NT2/D1 (cell line): Measurements from ENCODE around the gene RSPH3.

ENCODE experiments used
- YY1 ChIP-seq: IDR thresholded peaks from 2 replicates; pipeline ENCODE4 v1.6.1; 2011; ENCODE audit not compliant: insufficient read length, insufficient read depth
- ZNF274 ChIP-seq: IDR thresholded peaks from 2 replicates; pipeline ENCODE4 v1.6.1; 2011; ENCODE audit warnings: mild to moderate bottlenecking, low read depth, low read length

GRCh38 chr6:158962371-158962770 is 37.6 kb downstream of the RSPH3 start:
- TF ChIP-seq ZNF274 (no peak), YY1 (no peak)
